HG03175 (cell line): Measurements from ENCODE around the gene SLC8A3.

Experiments
- ATAC-seq: cut with Tn5 transposase; IDR thresholded peaks from one replicate; pipeline ENCODE4 v1.9.1; 2021; ENCODE audit warnings: mild to moderate bottlenecking, moderate library complexity; ENCODE audit not compliant: unreplicated experiment

SLC8A3 gene

GRCh38 chr14:70004791-70005190 is 184.0 kb downstream of the SLC8A3 start:
- ATAC-seq, result no peak

GRCh38 chr14:70002589-70003346 is 186.0 kb downstream of the SLC8A3 start:
- no peak for ATAC-seq

DNA sequence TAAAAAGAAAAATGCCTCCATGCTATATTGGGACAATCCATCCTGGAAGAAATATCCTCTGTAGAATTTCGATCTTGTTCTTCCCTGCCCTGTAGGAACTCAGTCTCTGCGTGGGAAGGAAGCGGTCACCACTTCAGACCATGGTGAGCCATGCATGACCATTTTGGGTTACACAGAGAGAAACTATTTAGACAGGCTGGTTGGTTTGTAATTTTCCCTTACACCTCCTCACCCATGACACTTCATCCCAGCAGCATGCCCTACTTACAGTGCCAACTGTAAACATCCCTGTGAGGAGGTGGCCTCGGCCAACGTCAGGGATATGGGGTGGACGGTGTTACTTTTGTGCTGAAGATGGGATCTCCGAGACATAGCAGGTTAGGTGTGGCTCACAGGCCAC is 188.2 kb downstream of the SLC8A3 start:
- no peak for ATAC-seq

GRCh38 chr14:69999261-69999674 is 189.5 kb downstream of the SLC8A3 start:
- no peak for ATAC-seq

- no peak for ATAC-seq
Observed at GRCh38 chr14:69997849-69998248, 190.9 kb downstream of the SLC8A3 start.

GRCh38 chr14:69996216-69996615 is 192.5 kb downstream of the SLC8A3 start:
- ATAC-seq, result no peak
